ENCODE measurements around the gene NDUFV1.
"Not testable (repeated sequence)": the region's sequence is repeated elsewhere in the genome, so short reads cannot be mapped to it uniquely, and the experiment has no call there.

NDUFV1 gene

GRCh38 chr11:67606492-67607295, at the start of gene NDUFV1:
TSS of gene NDUFV1 (plus strand) at chr11:67606936. CDS start at chr11:67607005, 69 bp downstream.
- DNase-seq = peak; percentile 57

- no peak for DNase-seq
These were observed 48.5 kb upstream of the NDUFV1 start for GRCh38 chr11:67558084-67558772.

GRCh38 chr11:67561971-67562619, 44.6 kb upstream of the NDUFV1 start:
- DNase-seq = no peak

- DNase-seq = no peak
These were observed 43.6 kb upstream of the NDUFV1 start for GRCh38 chr11:67562963-67563704.

- not testable (repeated sequence) for DNase-seq
These were observed 43.0 kb upstream of the NDUFV1 start for GRCh38 chr11:67563705-67564114.

- DNase-seq = no peak
These were observed 42.5 kb upstream of the NDUFV1 start for GRCh38 chr11:67564230-67564629.

GRCh38 chr11:67571443-67571842, 35.3 kb upstream of the NDUFV1 start:
- no peak for DNase-seq

GRCh38 chr11:67572305-67572704, 34.4 kb upstream of the NDUFV1 start:
- DNase-seq = no peak

GRCh38 chr11:67572747-67573419, 33.9 kb upstream of the NDUFV1 start:
- DNase-seq = no peak

- DNase-seq = no peak
These were observed 31.8 kb upstream of the NDUFV1 start for GRCh38 chr11:67574938-67575337.

- no peak for DNase-seq
These were observed 29.8 kb upstream of the NDUFV1 start for GRCh38 chr11:67576735-67577475.

- DNase-seq = no peak
These were observed 28.8 kb upstream of the NDUFV1 start for GRCh38 chr11:67577951-67578350.

- DNase-seq = no peak
These were observed 25.3 kb upstream of the NDUFV1 start for GRCh38 chr11:67581469-67581868.

GRCh38 chr11:67582011-67582410, 24.7 kb upstream of the NDUFV1 start:
- DNase-seq = no peak

GRCh38 chr11:67583247-67584204, 23.2 kb upstream of the NDUFV1 start, which contains the start of gene GSTP1:
TSS of gene GSTP1 (plus strand) at chr11:67583812. CDS start at chr11:67583844, 32 bp downstream.
- DNase-seq = peak; percentile 62

- DNase-seq = no peak
These were observed 22.4 kb upstream of the NDUFV1 start for GRCh38 chr11:67584205-67584880.

GRCh38 chr11:67584881-67585873, 21.6 kb upstream of the NDUFV1 start:
- no peak for DNase-seq

GRCh38 chr11:67585911-67586310, 20.8 kb upstream of the NDUFV1 start:
- DNase-seq = no peak

All from DMS 273 treated with DMSO at 0.1 percent for 48 hours (cell line).